ENCODE measurements around the gene CYBB.

Gene CYBB

DNA sequence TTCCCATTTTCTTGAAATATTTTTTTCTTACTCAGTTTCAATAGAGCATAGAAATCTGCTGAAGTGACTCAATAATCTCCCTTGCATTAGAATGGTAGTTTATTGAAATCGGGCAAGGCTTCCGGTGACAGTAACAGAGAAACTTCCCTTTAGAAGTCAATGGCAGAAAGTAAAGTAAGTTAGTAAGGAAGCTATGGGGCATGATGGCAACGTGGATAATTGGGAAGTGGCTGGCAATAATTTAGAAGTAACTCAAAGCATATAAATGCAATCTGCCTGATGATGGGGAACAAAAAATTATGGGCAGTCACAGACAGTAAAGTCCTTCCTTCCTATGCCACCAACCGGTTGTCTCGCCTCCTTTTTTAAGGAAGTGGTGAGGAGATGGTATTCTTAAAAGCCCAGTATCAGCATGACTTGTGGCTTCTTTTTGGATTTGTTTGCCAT is 7.6 kb downstream of the CYBB start:
- DNase-seq (ENCODE audit: low read depth, low spot score) = no peak
- no peak overlapping the region for H3K4me3 ChIP-seq (ENCODE audit: low read depth, low read length)
- in situ Hi-C loops (cut with HindIII; ENCODE audit: low sequenced_read_pairs) = no loop called here
- TF ChIP-seq, protein P1, sequence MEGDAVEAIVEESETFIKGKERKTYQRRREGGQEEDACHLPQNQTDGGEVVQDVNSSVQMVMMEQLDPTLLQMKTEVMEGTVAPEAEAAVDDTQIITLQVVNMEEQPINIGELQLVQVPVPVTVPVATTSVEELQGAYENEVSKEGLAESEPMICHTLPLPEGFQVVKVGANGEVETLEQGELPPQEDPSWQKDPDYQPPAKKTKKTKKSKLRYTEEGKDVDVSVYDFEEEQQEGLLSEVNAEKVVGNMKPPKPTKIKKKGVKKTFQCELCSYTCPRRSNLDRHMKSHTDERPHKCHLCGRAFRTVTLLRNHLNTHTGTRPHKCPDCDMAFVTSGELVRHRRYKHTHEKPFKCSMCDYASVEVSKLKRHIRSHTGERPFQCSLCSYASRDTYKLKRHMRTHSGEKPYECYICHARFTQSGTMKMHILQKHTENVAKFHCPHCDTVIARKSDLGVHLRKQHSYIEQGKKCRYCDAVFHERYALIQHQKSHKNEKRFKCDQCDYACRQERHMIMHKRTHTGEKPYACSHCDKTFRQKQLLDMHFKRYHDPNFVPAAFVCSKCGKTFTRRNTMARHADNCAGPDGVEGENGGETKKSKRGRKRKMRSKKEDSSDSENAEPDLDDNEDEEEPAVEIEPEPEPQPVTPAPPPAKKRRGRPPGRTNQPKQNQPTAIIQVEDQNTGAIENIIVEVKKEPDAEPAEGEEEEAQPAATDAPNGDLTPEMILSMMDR (IDR thresholded peaks at IDR 0.05; ENCODE audit: low read depth, low read length) = no peak

DNA sequence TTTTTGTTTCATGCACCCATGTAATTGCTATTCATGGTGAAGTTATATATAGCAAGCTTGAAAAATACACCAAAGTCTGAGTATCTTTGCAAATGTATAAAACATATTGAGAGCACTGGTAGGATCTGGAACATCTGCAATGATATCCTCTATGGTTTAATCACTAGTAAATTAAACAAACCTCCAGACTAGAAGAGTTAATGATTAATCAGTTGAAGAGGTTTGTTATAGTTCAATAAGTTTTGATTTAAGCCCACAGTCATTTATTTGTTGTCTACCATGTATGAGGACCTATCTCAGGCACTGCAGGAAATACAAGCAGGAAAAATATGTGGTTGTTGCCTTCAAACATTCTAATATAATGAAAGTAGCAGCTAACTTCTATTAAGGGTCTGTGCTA is 16.5 kb downstream of the CYBB start:
- no peak for DNase-seq (ENCODE audit: low read depth, low spot score)
- in situ Hi-C loops (cut with HindIII; ENCODE audit: low sequenced_read_pairs) = no loop called here
- TF ChIP-seq, protein P1 (IDR thresholded peaks at IDR 0.05; ENCODE audit: low read depth, low read length) = no peak
- H3K4me3 ChIP-seq (ENCODE audit: low read depth, low read length) = no peak overlapping the region

DNA sequence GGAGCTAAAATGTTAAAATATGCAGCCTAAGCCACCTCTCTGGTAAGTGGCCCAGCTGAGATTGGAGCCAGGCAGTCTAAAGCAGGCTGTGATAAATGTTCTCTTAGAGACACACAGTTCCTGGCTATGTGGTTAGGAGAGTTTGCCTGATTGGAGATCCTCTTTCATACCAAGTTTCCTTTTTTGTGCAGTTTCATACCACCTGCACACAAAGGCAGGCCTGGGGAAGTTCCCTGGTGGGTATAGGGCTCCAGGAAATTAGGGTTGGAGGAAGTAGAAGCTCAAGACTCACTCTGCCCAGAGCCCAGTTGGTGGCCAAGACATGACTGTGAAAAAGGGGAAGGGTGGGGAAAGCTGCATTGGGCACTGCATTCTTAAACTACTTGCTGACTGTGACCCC is 16.9 kb downstream of the CYBB start:
- in situ Hi-C loops (cut with HindIII; ENCODE audit: low sequenced_read_pairs) = no loop called here
- no peak overlapping the region for H3K4me3 ChIP-seq (ENCODE audit: low read depth, low read length)
- no peak for DNase-seq (ENCODE audit: low read depth, low spot score)

DNA sequence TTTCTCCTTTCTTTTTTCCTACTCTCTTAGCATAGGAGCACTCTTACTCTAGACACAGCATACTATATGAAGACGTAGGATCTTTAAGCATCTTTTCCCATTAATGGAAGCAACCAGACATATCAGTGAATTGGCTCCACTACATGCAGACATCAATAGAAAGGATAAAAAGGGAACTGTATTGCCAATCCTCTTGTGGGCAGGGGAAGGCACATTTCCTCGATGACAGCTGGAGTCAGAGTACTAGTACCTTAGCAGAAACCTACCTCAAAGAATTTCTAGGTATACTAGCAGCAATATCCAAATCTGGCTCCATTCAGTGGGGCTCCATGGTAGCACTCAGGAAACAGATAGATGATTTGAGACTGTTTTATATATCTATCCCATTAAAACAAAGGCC is 20.1 kb downstream of the CYBB start:
- TF ChIP-seq, protein P1 (IDR thresholded peaks at IDR 0.05; ENCODE audit: low read depth, low read length) = no peak
- in situ Hi-C loops (cut with HindIII; ENCODE audit: low sequenced_read_pairs) = no loop called here
- no peak overlapping the region for H3K4me3 ChIP-seq (ENCODE audit: low read depth, low read length)
- no peak for DNase-seq (ENCODE audit: low read depth, low spot score)

More for the DNA sequence above, 16.9 kb downstream of the CYBB start:
- TF ChIP-seq, protein P1 (IDR thresholded peaks at IDR 0.05; ENCODE audit: low read depth, low read length) = no peak

DNA sequence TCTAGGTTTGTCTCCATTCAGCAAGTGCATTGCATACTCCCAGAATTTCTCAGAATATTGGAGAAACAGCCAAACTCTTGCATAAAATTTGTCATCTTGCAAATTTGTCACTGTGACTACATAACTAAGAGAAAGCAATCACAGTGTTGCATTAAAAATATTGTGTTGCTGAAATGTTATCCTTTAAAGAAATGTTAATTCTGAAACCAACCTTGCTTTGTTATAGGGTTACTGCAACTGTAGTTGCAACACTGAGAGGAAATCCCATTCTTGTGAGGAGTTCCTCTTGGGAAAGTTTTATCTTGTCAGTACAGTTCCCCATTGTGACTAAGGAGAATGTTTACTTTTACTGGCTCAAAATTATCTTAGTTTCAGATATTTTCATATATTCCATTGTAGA is 20.9 kb downstream of the CYBB start:
- DNase-seq (ENCODE audit: low read depth, low spot score) = no peak
- TF ChIP-seq, protein P1 (IDR thresholded peaks at IDR 0.05; ENCODE audit: low read depth, low read length) = no peak
- in situ Hi-C loops (cut with HindIII; ENCODE audit: low sequenced_read_pairs) = no loop called here
- H3K4me3 ChIP-seq (ENCODE audit: low read depth, low read length) = no peak overlapping the region

DNA sequence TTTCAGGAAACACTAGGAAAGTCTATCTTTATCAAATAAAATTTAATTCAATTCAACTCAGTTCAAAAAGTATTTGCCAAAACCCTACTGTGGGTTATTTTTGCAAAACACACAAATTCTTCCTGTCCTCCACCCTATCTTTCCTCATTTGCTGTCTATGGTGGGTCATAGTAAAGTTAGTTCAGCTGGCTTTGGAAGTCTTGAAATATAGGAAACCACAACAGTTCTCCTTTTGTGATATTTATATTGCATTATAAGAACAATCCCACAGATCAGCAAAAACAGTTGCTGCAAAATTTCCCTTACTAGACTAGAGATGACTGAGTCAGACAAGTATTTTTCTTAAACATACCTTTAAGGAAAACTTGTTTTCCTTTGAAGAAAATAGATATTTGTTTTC is 22.2 kb downstream of the CYBB start:
- DNase-seq (ENCODE audit: low read depth, low spot score) = peak; percentile 12
- TF ChIP-seq, protein P1 (IDR thresholded peaks at IDR 0.05; ENCODE audit: low read depth, low read length) = no peak
- no peak overlapping the region for H3K4me3 ChIP-seq (ENCODE audit: low read depth, low read length)
- in situ Hi-C loops (cut with HindIII; ENCODE audit: low sequenced_read_pairs) = no loop called here

DNA sequence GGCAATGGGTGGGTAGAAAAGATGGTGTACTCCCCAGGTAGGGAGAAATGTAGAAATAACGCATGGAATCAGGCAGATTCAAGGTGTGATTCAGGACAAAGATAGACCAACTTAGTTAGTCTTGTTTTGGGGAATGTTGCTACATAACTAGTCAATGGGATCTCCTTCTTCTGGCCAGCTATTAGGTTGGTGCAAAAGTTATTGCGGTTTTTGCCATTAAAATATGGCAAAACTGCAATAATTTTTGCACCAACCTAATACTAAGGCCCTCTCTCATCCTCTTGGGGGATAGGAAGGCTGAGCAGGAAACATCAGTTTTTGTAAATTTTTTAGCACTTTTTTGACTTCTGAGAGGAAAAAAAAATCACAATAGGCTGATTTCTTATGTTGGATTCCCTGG is 23.2 kb downstream of the CYBB start:
- no peak overlapping the region for H3K4me3 ChIP-seq (ENCODE audit: low read depth, low read length)
- TF ChIP-seq, protein P1 (IDR thresholded peaks at IDR 0.05; ENCODE audit: low read depth, low read length) = no peak
- DNase-seq (ENCODE audit: low read depth, low spot score) = no peak
- in situ Hi-C loops (cut with HindIII; ENCODE audit: low sequenced_read_pairs) = no loop called here

All from astrocyte of the spinal cord (primary cell).